Left ventricle myocardium inferior (tissue), 1 donor: ENCODE data around the gene MCAM. TPM values are rescaled to one million over a fixed set of nuclear protein-coding genes. Genes with fewer than 3 reads are reported as not detected.

Experiments used
- DNase-seq: peaks from one replicate; pipeline ENCODE4 v3.0.0-alpha.2; 2020
- H3K27ac ChIP-seq: fragments of 200-600 bp; replicated peaks from 2 replicates; pipeline ENCODE4 v1.8.0; 2021
- H3K27me3 ChIP-seq: fragments of 200-600 bp; 2 replicates; pipeline ENCODE4 v1.8.0; 2021; ENCODE audit warnings: low read depth
- H3K36me3 ChIP-seq: fragments of 200-600 bp; 2 replicates; pipeline ENCODE4 v1.8.0; 2021
- H3K4me1 ChIP-seq: fragments of 200-600 bp; 2 replicates; pipeline ENCODE4 v1.8.0; 2021
- H3K4me3 ChIP-seq: fragments of 200-600 bp; 2 replicates; pipeline ENCODE4 v1.8.0; 2021; ENCODE audit warnings: mild to moderate bottlenecking, moderate library complexity
- H3K9me3 ChIP-seq: fragments of 200-600 bp; replicated peaks from 2 replicates; pipeline ENCODE4 v1.8.0; 2021
- intact Hi-C: fragments of 100-400 bp; cut with micrococcal nuclease; formaldehyde crosslinking; loops from one replicate; pipeline ENCODE4 v1.11.0; 2022
- total RNA-seq: library from RNA; stranded (reverse); fragmentation: NEBNext Ultra II Directional; extraction: Animal tissue kit (Norgen Biotek cat#: 25700); gene quantifications from one replicate; pipeline ENCODE4 v1.2.1, GENCODE V29; 2021
- TF ChIP-seq, protein P1 (sequence below): fragments of 200-600 bp; IDR thresholded peaks from 2 replicates; pipeline ENCODE4 v1.8.0; 2021; ENCODE audit warnings: antibody characterized with exemption, mild to moderate bottlenecking, borderline replicate concordance
- donor health status: DM: no; HTN: yes; CAD: no; lungs with severe emphysema.

The MCAM gene
- total RNA-seq, 1 donor from 2014 or later, result 59.2 TPM

DNA sequence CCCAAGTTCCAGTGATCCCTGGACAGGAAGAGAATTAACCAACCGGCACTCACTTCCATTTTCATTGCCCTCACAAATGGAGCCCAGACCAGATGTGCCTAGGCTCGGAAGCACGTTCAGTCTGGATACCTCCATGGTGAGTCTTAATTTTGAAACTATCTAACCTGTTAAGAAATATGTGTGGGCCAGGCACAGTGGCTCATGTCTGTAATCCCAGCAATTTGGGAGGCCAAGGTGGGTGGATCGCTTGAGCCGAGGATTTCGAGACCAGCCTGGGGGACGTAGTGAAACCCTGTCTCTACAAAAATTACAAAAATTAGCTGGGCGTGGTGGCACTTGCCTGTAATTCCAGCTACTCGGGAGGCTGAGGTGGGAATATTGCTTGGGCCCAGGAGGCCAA is 31.5 kb downstream of the MCAM start:
- no peaks in the 10 kb centered on the region for H3K4me1 ChIP-seq
- H3K9me3 ChIP-seq, result no peaks in the 10 kb centered on the region
- TF ChIP-seq, protein P1, sequence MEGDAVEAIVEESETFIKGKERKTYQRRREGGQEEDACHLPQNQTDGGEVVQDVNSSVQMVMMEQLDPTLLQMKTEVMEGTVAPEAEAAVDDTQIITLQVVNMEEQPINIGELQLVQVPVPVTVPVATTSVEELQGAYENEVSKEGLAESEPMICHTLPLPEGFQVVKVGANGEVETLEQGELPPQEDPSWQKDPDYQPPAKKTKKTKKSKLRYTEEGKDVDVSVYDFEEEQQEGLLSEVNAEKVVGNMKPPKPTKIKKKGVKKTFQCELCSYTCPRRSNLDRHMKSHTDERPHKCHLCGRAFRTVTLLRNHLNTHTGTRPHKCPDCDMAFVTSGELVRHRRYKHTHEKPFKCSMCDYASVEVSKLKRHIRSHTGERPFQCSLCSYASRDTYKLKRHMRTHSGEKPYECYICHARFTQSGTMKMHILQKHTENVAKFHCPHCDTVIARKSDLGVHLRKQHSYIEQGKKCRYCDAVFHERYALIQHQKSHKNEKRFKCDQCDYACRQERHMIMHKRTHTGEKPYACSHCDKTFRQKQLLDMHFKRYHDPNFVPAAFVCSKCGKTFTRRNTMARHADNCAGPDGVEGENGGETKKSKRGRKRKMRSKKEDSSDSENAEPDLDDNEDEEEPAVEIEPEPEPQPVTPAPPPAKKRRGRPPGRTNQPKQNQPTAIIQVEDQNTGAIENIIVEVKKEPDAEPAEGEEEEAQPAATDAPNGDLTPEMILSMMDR, result no peak
- intact Hi-C loops, result loop anchor here (10.0 kb wide), 1 partner anchor 141 kb away; the partner anchor contains the start of gene ABCG4
- no peak overlapping the region for H3K4me3 ChIP-seq
- no peaks in the 10 kb centered on the region for H3K27me3 ChIP-seq
- DNase-seq, result no peak
- H3K36me3 ChIP-seq, result peaks cover 32% of the 10 kb centered on the region
- no peak overlapping the region for H3K27ac ChIP-seq

GRCh38 chr11:119284344-119285157 is 32.4 kb downstream of the MCAM start:
- H3K4me1 ChIP-seq, result no peaks in the 10 kb centered on the region
- DNase-seq, result no peak
- TF ChIP-seq, protein P1, result peak; percentile 65
- no peak overlapping the region for H3K27ac ChIP-seq
- intact Hi-C loops, result loop anchor here (10.0 kb wide), 1 partner anchor 140 kb away; the partner anchor contains the start of gene ABCG4
- peaks cover 34% of the 10 kb centered on the region for H3K36me3 ChIP-seq
- H3K4me3 ChIP-seq, result no peak overlapping the region
- H3K27me3 ChIP-seq, result no peaks in the 10 kb centered on the region
- H3K9me3 ChIP-seq, result no peaks in the 10 kb centered on the region

- TF ChIP-seq, protein P1, result no peak
- no peak overlapping the region for H3K27ac ChIP-seq
- no peak for DNase-seq
- H3K4me1 ChIP-seq, result no peaks in the 10 kb centered on the region
- intact Hi-C loops, result loop anchor here (10.0 kb wide), 1 partner anchor 138 kb away; the partner anchor contains the start of gene ABCG4
- H3K4me3 ChIP-seq, result no peak overlapping the region
- H3K27me3 ChIP-seq, result no peaks in the 10 kb centered on the region
- H3K36me3 ChIP-seq, result peaks cover 47% of the 10 kb centered on the region
- no peaks in the 10 kb centered on the region for H3K9me3 ChIP-seq
Observed at GRCh38 chr11:119282495-119282894, 34.4 kb downstream of the MCAM start.

- Histone ChIP-seq H3K9me3 (no peaks in the 10 kb centered on the region), H3K36me3 (peaks cover 67% of the 10 kb centered on the region), H3K27ac (no peak overlapping the region), H3K27me3 (no peaks in the 10 kb centered on the region), H3K4me1 (no peaks in the 10 kb centered on the region), H3K4me3 (no peak overlapping the region)
- intact Hi-C loops, result no loop called here
- no peak for DNase-seq
- TF ChIP-seq, protein P1, result no peak
Observed at GRCh38 chr11:119277660-119278059, 39.3 kb downstream of the MCAM start.

GRCh38 chr11:119273721-119274120 is 43.2 kb downstream of the MCAM start:
- Histone ChIP-seq H3K36me3 (peaks cover 56% of the 10 kb centered on the region), H3K9me3 (no peaks in the 10 kb centered on the region), H3K4me1 (no peaks in the 10 kb centered on the region), H3K4me3 (no peak overlapping the region), H3K27ac (no peak overlapping the region), H3K27me3 (no peaks in the 10 kb centered on the region)
- intact Hi-C loops, result no loop called here
- TF ChIP-seq, protein P1, result no peak
- no peak for DNase-seq
